SHP77 (cell line): ENCODE measurements around the gene BACH2.
A peak's percentile ranks its signal among the peaks of the same experiment; 100 is the strongest.

ENCODE experiments used
- DNase-seq, 2 experiments: peaks; one replicate each; lab custom pipeline; 2025; lab: John Stamatoyannopoulos, UW

The BACH2 gene

GRCh38 chr6:90096818-90097217 lies 199.8 kb downstream of the BACH2 start:
- no peak for DNase-seq

- no peak for DNase-seq
Measured at GRCh38 chr6:90095788-90096187, 200.9 kb downstream of the BACH2 start.

- no peak for DNase-seq
Measured at GRCh38 chr6:90095145-90095544, 201.5 kb downstream of the BACH2 start.

- DNase-seq = no peak
Measured at GRCh38 chr6:90093558-90094073, 203.0 kb downstream of the BACH2 start.

GRCh38 chr6:90090866-90091265 lies 205.8 kb downstream of the BACH2 start:
- no peak for DNase-seq

- peak in 1 of 2 experiments; percentile 30 for DNase-seq
Measured at GRCh38 chr6:90088009-90088408, 208.6 kb downstream of the BACH2 start.

GRCh38 chr6:90087106-90087833 lies 209.4 kb downstream of the BACH2 start:
- no peak for DNase-seq

- DNase-seq = no peak
Measured at GRCh38 chr6:90086517-90086916, 210.1 kb downstream of the BACH2 start.

- no peak for DNase-seq
Measured at GRCh38 chr6:90083891-90084290, 212.8 kb downstream of the BACH2 start.

- DNase-seq = no peak
Measured at GRCh38 chr6:90082847-90083246, 213.8 kb downstream of the BACH2 start.

- no peak for DNase-seq
Measured at GRCh38 chr6:90080876-90081481, 215.7 kb downstream of the BACH2 start.

GRCh38 chr6:90079560-90080490 lies 216.8 kb downstream of the BACH2 start:
- DNase-seq = no peak

- no peak for DNase-seq
Measured at GRCh38 chr6:90078513-90079289, 217.9 kb downstream of the BACH2 start.

- no peak for DNase-seq
Measured at GRCh38 chr6:90076511-90077415, 219.9 kb downstream of the BACH2 start.

- no peak for DNase-seq
Measured at GRCh38 chr6:90074161-90074850, 222.3 kb downstream of the BACH2 start.

- DNase-seq = no peak
Measured at GRCh38 chr6:90072935-90073464, 223.6 kb downstream of the BACH2 start.

- no peak for DNase-seq
Measured at GRCh38 chr6:90072501-90072900, 224.1 kb downstream of the BACH2 start.

- no peak for DNase-seq
Measured at GRCh38 chr6:90068703-90069523, 227.7 kb downstream of the BACH2 start.

- DNase-seq = no peak
Measured at GRCh38 chr6:90068264-90068663, 228.4 kb downstream of the BACH2 start.
